Vagina (tissue), 2 donors: Measurements from ENCODE around the gene CYP11A1. TPM values are rescaled to one million over a fixed set of nuclear protein-coding genes. Genes with fewer than 3 reads are reported as not detected.
"Not testable (repeated sequence)": the region's sequence is repeated elsewhere in the genome, so short reads cannot be mapped to it uniquely, and the experiment has no call there.

Source experiments
- DNase-seq, 2 donors: peaks; one replicate each; pipeline ENCODE4 v3.0.0-alpha.2; 2017; ENCODE audit errors: extremely low spot score in 2 of 2
- H3K27ac ChIP-seq: fragments of 200-600 bp; sonication (generic); one replicate; pipeline ENCODE4 v1.5.1; 2019
- H3K27me3 ChIP-seq: fragments of 200-600 bp; sonication (generic); one replicate; pipeline ENCODE4 v1.5.1; 2019
- H3K36me3 ChIP-seq, 2 donors: fragments of 200-600 bp; sonication (generic); one replicate each; pipeline ENCODE4 v1.5.1; 2017 to 2019
- H3K4me1 ChIP-seq: fragments of 200-600 bp; sonication (generic); one replicate; pipeline ENCODE4 v1.5.1; 2019
- H3K4me3 ChIP-seq, 2 donors: fragments of 200-600 bp; sonication (generic); 1 replicate in 1 of 2; 2 replicates in 1 of 2; pipeline ENCODE4 v1.5.1; 2016 to 2019
- H3K9me3 ChIP-seq: fragments of 200-600 bp; sonication (generic); one replicate; pipeline ENCODE4 v1.5.1; 2019
- CTCF ChIP-seq, 3 experiments: fragments of 450-650 bp in 2 of 3; fragments of 200-600 bp in 1 of 3; sonication (generic) in 1 of 3; IDR thresholded peaks; one replicate each; pipeline ENCODE4 v1.5.1; 2017 to 2019; ENCODE audit warnings: antibody characterized with exemption in 3 of 3, mild to moderate bottlenecking in 2 of 3, moderate library complexity in 2 of 3
- POLR2A ChIP-seq, 2 donors: fragments of 450-650 bp; IDR thresholded peaks; one replicate each; pipeline ENCODE4 v1.6.1; 2017; ENCODE audit warnings: antibody characterized with exemption in 2 of 2, mild to moderate bottlenecking in 2 of 2, moderate library complexity in 2 of 2
- POLR2AphosphoS5 ChIP-seq, 2 donors: sonication (generic); formaldehyde crosslinking; IDR thresholded peaks; one replicate each; pipeline ENCODE4 v1.9.0; 2017; ENCODE audit warnings: antibody characterized with exemption in 2 of 2, mild to moderate bottlenecking in 2 of 2, low read depth in 1 of 2; ENCODE audit not compliant: insufficient read depth in 1 of 2
- intact Hi-C: fragments of 100-400 bp; cut with DNase I; formaldehyde crosslinking; loops from one replicate; pipeline ENCODE4 v1.15.1; 2023
- total RNA-seq: library from RNA; depleted of rRNA; stranded (reverse); fragments of >200 nt; gene quantifications from one replicate; pipeline ENCODE4 v1.2.3, GENCODE V29; 2016

CYP11A1 gene
- total RNA-seq, 1 donor from 2014 or later, result 8.8 TPM

- peak overlapping the region; percentile 78 for H3K27ac ChIP-seq
- no peaks in the 10 kb centered on the region for H3K27me3 ChIP-seq
- peak overlapping the region; percentile 52 to 53 for H3K4me3 ChIP-seq
- no peaks in the 10 kb centered on the region for H3K9me3 ChIP-seq
- H3K4me1 ChIP-seq, result peaks cover 17% of the 10 kb centered on the region
- TF ChIP-seq POLR2AphosphoS5 (IDR thresholded peaks at IDR 0.05; ENCODE audit: insufficient read depth in 1 of 2, low read depth in 1 of 2), result no peak
- no peak for TF ChIP-seq CTCF (IDR thresholded peaks at IDR 0.05)
- no peak for TF ChIP-seq POLR2A (IDR thresholded peaks at IDR 0.05)
- intact Hi-C loops, result no loop called here
- DNase-seq, result no peak
- H3K36me3 ChIP-seq, result no peaks in the 10 kb centered on the region
These were observed 2.4 kb downstream of the CYP11A1 start for GRCh38 chr15:74364936-74365597.

DNA sequence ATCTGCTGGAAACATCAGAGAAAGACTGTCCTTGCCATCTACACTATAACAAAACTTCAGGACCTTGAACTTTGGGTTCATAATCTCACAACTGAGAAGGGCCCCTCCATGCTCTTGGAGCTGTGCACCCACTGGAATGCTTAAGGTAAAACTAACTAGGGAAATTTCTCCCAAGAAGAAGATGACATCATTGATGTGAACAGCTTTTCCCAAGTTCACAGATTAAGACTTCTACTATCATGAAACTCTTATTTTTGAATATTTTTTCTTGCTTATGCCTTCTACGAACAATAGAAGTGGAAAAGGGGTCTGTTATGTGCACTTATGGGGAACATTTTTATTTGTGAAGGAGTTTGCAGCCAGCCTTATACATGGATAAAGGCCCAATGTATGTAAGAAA, 5.0 kb downstream of the CYP11A1 start:
- no peak for DNase-seq
- Histone ChIP-seq H3K27me3 (no peaks in the 10 kb centered on the region), H3K9me3 (no peaks in the 10 kb centered on the region), H3K36me3 (no peaks in the 10 kb centered on the region), H3K4me3 (no peak overlapping the region), H3K27ac (no peak overlapping the region), H3K4me1 (peaks cover 17% of the 10 kb centered on the region)
- no peak for TF ChIP-seq CTCF (IDR thresholded peaks at IDR 0.05)
- intact Hi-C loops, result no loop called here

DNA sequence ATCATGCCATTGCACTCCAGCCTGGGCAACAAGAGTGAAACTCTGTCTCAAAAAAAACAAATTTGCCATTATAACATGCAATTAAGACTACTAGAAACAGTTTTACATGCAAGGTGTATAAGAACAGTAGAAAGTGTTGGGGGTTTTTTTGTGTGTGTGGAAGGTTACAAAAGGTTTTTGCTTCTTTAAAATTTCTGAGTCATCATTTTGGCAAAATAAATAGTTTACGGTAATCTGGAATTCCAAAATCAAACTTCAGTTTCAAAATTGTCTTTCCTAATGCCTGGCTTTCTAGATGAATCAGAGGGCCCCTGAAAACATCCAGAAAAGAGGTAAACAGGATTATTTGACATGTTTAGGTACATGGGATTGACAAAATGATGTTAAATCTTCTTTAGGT, 6.6 kb downstream of the CYP11A1 start:
- H3K4me1 ChIP-seq, DNase-seq, H3K27me3 ChIP-seq, intact Hi-C loops, H3K36me3 ChIP-seq, H3K4me3 ChIP-seq, H3K27ac ChIP-seq, H3K9me3 ChIP-seq: not testable (repeated sequence)

GRCh38 chr15:74359376-74359775, 8.1 kb downstream of the CYP11A1 start:
- H3K4me3 ChIP-seq, DNase-seq, H3K36me3 ChIP-seq, H3K4me1 ChIP-seq, H3K27ac ChIP-seq, H3K27me3 ChIP-seq, H3K9me3 ChIP-seq: not testable (repeated sequence)
- intact Hi-C loops, result loop anchor here (5.0 kb wide), 1 partner anchor 1037 kb away; no protein-coding TSS in a partner anchor

GRCh38 chr15:74357514-74357913, 9.9 kb downstream of the CYP11A1 start:
- DNase-seq, H3K27me3 ChIP-seq, H3K4me3 ChIP-seq, H3K9me3 ChIP-seq, H3K4me1 ChIP-seq, H3K27ac ChIP-seq, H3K36me3 ChIP-seq: not testable (repeated sequence)
- intact Hi-C loops, result loop anchor here (5.0 kb wide), 1 partner anchor 1035 kb away; no protein-coding TSS in a partner anchor

DNA sequence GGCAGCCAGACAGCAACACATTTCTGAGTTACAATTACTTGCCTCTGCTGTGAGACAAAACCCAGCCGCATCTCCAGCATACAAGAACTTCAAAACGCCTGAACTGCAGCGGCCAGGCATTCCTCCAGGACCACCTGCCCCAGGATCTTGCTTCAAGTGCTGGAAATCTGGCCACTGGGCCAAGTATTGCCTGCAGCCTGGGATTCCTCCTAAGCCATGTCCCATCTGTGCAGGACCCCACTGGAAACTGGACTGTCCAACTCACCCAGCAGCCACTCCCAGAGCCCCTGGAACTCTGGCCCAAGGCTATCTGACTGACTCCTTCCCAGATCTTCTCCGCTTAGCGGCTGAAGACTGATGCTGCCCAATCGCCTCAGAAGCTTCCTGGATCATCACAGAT, 11.4 kb downstream of the CYP11A1 start:
- H3K36me3 ChIP-seq, H3K9me3 ChIP-seq, DNase-seq, H3K27ac ChIP-seq, H3K27me3 ChIP-seq, H3K4me3 ChIP-seq, H3K4me1 ChIP-seq: not testable (repeated sequence)
- intact Hi-C loops, result loop anchor here (5.0 kb wide), 1 partner anchor 1034 kb away; no protein-coding TSS in a partner anchor

- H3K27me3 ChIP-seq, DNase-seq, H3K4me3 ChIP-seq, H3K4me1 ChIP-seq, intact Hi-C loops, H3K36me3 ChIP-seq, H3K27ac ChIP-seq, H3K9me3 ChIP-seq: not testable (repeated sequence)
These were observed 13.5 kb downstream of the CYP11A1 start for GRCh38 chr15:74353992-74354391.

DNA sequence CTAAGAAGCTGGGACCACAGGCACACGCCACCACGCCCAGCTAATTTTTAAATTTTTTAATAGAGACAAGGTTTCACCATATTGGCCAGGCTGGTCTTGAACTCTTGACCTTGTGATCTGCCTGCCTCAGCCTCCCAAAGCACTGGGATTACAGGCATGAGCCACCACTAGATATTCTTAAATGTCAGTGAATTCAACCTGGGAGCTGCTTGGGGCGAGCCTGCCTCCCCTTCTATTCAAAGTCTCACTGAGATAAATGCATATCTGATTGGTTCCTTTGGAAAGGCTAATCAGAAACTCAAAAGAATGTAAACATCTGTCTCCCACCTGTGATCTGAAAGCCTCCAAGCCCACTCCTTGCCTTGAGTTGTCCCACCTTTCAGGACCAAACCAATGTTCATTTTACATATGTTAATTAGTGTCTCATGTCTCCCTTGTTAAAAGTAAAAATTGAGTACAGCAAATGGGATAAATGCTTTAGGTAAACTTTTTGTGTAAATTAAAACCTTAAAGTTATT, 15.0 kb downstream of the CYP11A1 start:
- no peak for TF ChIP-seq POLR2AphosphoS5 (IDR thresholded peaks at IDR 0.05; ENCODE audit: insufficient read depth in 1 of 2, low read depth in 1 of 2)
- no peak for TF ChIP-seq CTCF (IDR thresholded peaks at IDR 0.05)
- TF ChIP-seq POLR2A (IDR thresholded peaks at IDR 0.05), result no peak
- no peaks in the 10 kb centered on the region for H3K4me1 ChIP-seq
- intact Hi-C loops, result no loop called here

More for the DNA sequence above, 15.0 kb downstream of the CYP11A1 start:
- no peak overlapping the region for H3K27ac ChIP-seq
- no peaks in the 10 kb centered on the region for H3K9me3 ChIP-seq
- no peaks in the 10 kb centered on the region for H3K27me3 ChIP-seq
- no peaks in the 10 kb centered on the region for H3K36me3 ChIP-seq
- no peak overlapping the region for H3K4me3 ChIP-seq
- DNase-seq, result no peak
